Measurements from ENCODE around the gene SUCLG2.

The SUCLG2 gene

GRCh38 chr3:67654099-67654843, at the start of gene SUCLG2 (continued):
- peak; percentile 85; the same call in 1 of the 2 replicates for TF ChIP-seq EGR2 (tag by site-specific recombination; IDR thresholded peaks at IDR 0.05; ENCODE audit: low read depth)
- no peak for TF ChIP-seq ZNF645 (tag by site-specific recombination; IDR thresholded peaks at IDR 0.05)
- peak; percentile 80 for TF ChIP-seq SP2 (tag by site-specific recombination; IDR thresholded peaks at IDR 0.05)
- TF ChIP-seq ZIC2 (tag by site-specific recombination; IDR thresholded peaks at IDR 0.05): peak; percentile 84
- TF ChIP-seq KLF9 (tag by site-specific recombination; IDR thresholded peaks at IDR 0.05; ENCODE audit: low read depth): 0 out of 2 replicates have a peak, but pooled peaks have one; percentile 25
- 0 out of 2 replicates have a peak, but pooled peaks have one; percentile 39 for TF ChIP-seq WT1 (tag by site-specific recombination; IDR thresholded peaks at IDR 0.05)
- TF ChIP-seq ZBTB48 (tag by site-specific recombination; IDR thresholded peaks at IDR 0.05): peak; percentile 45; the same call in 1 of the 2 replicates
- peak; percentile 41 for TF ChIP-seq ZNF518A (tag by site-specific recombination; conservative IDR thresholded peaks at IDR 0.05; ENCODE audit: low read depth)
- no peak for TF ChIP-seq ZNF473 (tag by site-specific recombination; IDR thresholded peaks at IDR 0.05)
- TF ChIP-seq ZNF433 (tag by site-specific recombination; IDR thresholded peaks at IDR 0.05; ENCODE audit: low read depth): no peak
- TF ChIP-seq ZXDB (tag by site-specific recombination; IDR thresholded peaks at IDR 0.05): peak; percentile 87
- TF ChIP-seq KLF1 (tag by site-specific recombination; IDR thresholded peaks at IDR 0.05): peak; percentile 40
- TF ChIP-seq KLF7 (tag by site-specific recombination; IDR thresholded peaks at IDR 0.05; ENCODE audit: borderline replicate concordance): no peak

GRCh38 chr3:67700596-67700995, 46.2 kb upstream of the SUCLG2 start:
- POLR2A ChIA-PET: no interaction called here
- CTCF ChIA-PET: no interaction called here
- Histone ChIP-seq H3K4me3 (ENCODE audit: low read depth, low read length) (no peak overlapping the region), H3K36me3 (ENCODE audit: control insufficient read depth in 2 of 2, insufficient read depth in 1 of 2, low read length in 2 of 2) (no peaks in the 10 kb centered on the region), H3K9me3 (ENCODE audit: control insufficient read depth, insufficient read depth, low read depth, low read length) (no peaks in the 10 kb centered on the region), H3K4me1 (ENCODE audit: control insufficient read depth, insufficient read depth, low read length) (no peaks in the 10 kb centered on the region), H3K27ac (ENCODE audit: extremely low read depth, low read depth, low read length) (no peak overlapping the region)
- TF ChIP-seq ZNF449 (tag by site-specific recombination; IDR thresholded peaks at IDR 0.05) (no peak), ZNF639 (tag by site-specific recombination; IDR thresholded peaks at IDR 0.05) (no peak), OSR2 (tag by site-specific recombination; IDR thresholded peaks at IDR 0.05) (no peak), ZNF623 (tag by site-specific recombination; IDR thresholded peaks at IDR 0.05) (no peak), ZBTB26 (tag by site-specific recombination; optimal IDR thresholded peaks at IDR 0.05) (no peak), ZNF18 (tag by site-specific recombination; IDR thresholded peaks at IDR 0.05) (no peak), ZNF140 (tag by site-specific recombination; IDR thresholded peaks at IDR 0.05) (no peak), ZEB2 (tag by site-specific recombination; IDR thresholded peaks at IDR 0.05) (no peak), PRDM4 (tag by site-specific recombination; IDR thresholded peaks at IDR 0.05) (no peak)
